OCI-LY7 (cell line): ENCODE measurements around the gene SRXN1. TPM values are rescaled to one million over a fixed set of nuclear protein-coding genes. Genes with fewer than 3 reads are reported as not detected.

Experiments used
- BruUV-seq: library from RNA; stranded (reverse); fragments of 400-500 nt; replicated peaks from 2 replicates; lab custom pipeline; 2021; lab: Mats Ljungman, UMichigan
- CTCF ChIA-PET: fragments of 300-600 bp; sonication (Branson Sonifier 250); formaldehyde crosslinking; loops from one replicate; lab custom pipeline; 2022; ENCODE audit warnings: antibody characterized with exemption; ENCODE audit not compliant: unreplicated experiment; lab: Charles Lee
- POLR2A ChIA-PET: fragments of 300-600 bp; sonication (Branson Sonifier 250); formaldehyde crosslinking; loops from one replicate; lab custom pipeline; 2022; ENCODE audit warnings: antibody characterized with exemption; lab: Charles Lee
- DNase-seq: peaks from one replicate; pipeline ENCODE4 v3.0.0-alpha.2; 2015; ENCODE audit warnings: low spot score
- H2AFZ ChIP-seq: fragments of 200-600 bp; sonication (generic), shearing (Covaris generic); 2 replicates; pipeline ENCODE4 v1.6.1; 2014; ENCODE audit warnings: mild to moderate bottlenecking, antibody characterized with exemption, low read length, moderate library complexity
- H3K27ac ChIP-seq: fragments of 200-600 bp; sonication (generic); 2 replicates; pipeline ENCODE4 v1.5.1; 2014; ENCODE audit warnings: mixed run types, low read depth, mild to moderate bottlenecking, moderate library complexity, low read length, inconsistent platforms; ENCODE audit not compliant: poor library complexity, severe bottlenecking
- H3K36me3 ChIP-seq: fragments of 200-600 bp; sonication (generic); 2 replicates; pipeline ENCODE4 v1.6.1; 2014; ENCODE audit warnings: mild to moderate bottlenecking, antibody characterized with exemption, low read length, moderate library complexity, mixed read lengths; ENCODE audit not compliant: insufficient read depth
- H3K4me1 ChIP-seq: fragments of 200-600 bp; sonication (generic); 2 replicates; pipeline ENCODE4 v1.5.1; 2014; ENCODE audit warnings: mild to moderate bottlenecking, low read length; ENCODE audit not compliant: insufficient read depth, poor library complexity, severe bottlenecking
- H3K4me2 ChIP-seq: fragments of 200-600 bp; sonication (generic); 2 replicates; pipeline ENCODE4 v1.6.1; 2014; ENCODE audit warnings: mild to moderate bottlenecking, low read length
- H3K4me3 ChIP-seq: fragments of 200-600 bp; sonication (generic); 2 replicates; pipeline ENCODE4 v1.5.1; 2014; ENCODE audit warnings: mild to moderate bottlenecking, low read depth, low read length; ENCODE audit not compliant: poor library complexity, severe bottlenecking
- H3K79me2 ChIP-seq: fragments of 200-600 bp; sonication (generic); 2 replicates; pipeline ENCODE4 v1.6.1; 2016; ENCODE audit warnings: low read depth, mild to moderate bottlenecking, low read length, moderate library complexity, mixed read lengths; ENCODE audit not compliant: insufficient read depth
- H3K9me2 ChIP-seq: fragments of 200-600 bp; sonication (generic); 2 replicates; pipeline ENCODE4 v1.6.1; 2016; ENCODE audit warnings: mild to moderate bottlenecking, low read length, mixed read lengths; ENCODE audit not compliant: insufficient read depth
- H3K9me3 ChIP-seq: fragments of 200-600 bp; sonication (generic); 2 replicates; pipeline ENCODE4 v1.6.1; 2014; ENCODE audit warnings: mild to moderate bottlenecking, mixed run types, low read length, mixed read lengths
- H4K20me1 ChIP-seq: fragments of 200-600 bp; sonication (generic); 2 replicates; pipeline ENCODE4 v1.6.1; 2014; ENCODE audit warnings: mild to moderate bottlenecking, antibody characterized with exemption, low read length, moderate library complexity, mixed read lengths; ENCODE audit not compliant: insufficient read depth
- EZH2phosphoT487 ChIP-seq: fragments of 200-600 bp; sonication (generic); IDR thresholded peaks from 2 replicates; pipeline ENCODE4 v1.6.1; 2018; ENCODE audit warnings: low read depth, borderline replicate concordance, mild to moderate bottlenecking, mixed run types, antibody characterized with exemption, low read length, moderate library complexity, mixed read lengths
- intact Hi-C: fragments of 100-400 bp; cut with micrococcal nuclease; formaldehyde crosslinking; loops from one replicate; pipeline ENCODE4 v1.10.0; 2022; ENCODE audit not compliant: unreplicated experiment
- total RNA-seq, 2 experiments: library from RNA; depleted of rRNA in 1 of 2; stranded (reverse); fragments of >200 nt in 1 of 2; shearing (Covaris generic) in 1 of 2; gene quantifications; 2 replicates each; pipeline ENCODE4 v1.2.3, GENCODE V29; 2014 to 2022
- TF ChIP-seq, protein P1 (sequence below): fragments of 200-600 bp; sonication (generic); conservative IDR thresholded peaks from 2 replicates; pipeline ENCODE4 v1.5.1; 2014; ENCODE audit warnings: mild to moderate bottlenecking, antibody characterized with exemption, low read length, moderate library complexity, mixed read lengths

The SRXN1 gene
- total RNA-seq, 2 experiments from 2014 or later = 18.6 to 19.8 TPM

DNA sequence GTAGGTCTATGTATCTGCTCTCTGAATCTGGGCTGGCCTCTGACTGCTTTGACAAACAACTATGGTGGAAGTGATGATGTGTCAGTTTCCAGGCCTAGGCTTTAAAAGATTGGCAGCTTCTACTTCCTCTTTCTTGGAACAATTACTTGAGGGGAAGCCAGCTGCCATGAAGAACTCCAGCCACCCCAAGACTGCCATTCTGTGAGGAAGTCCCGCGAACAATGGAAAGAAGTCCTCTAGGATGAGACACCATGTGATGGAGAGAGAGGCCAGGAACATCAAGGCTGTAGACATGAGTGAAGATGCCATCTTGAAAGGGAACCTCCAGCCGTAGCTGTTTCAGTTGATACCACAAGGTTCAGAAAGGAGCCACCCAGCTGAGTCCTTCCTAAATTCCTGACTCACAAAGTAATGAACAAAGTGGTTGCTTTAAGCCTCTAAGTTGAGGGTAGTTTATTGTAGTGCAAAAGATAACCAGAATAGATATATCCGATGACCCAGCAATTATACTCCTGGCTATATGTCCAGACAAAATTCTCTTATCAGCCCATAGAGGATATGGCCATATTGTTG is 27.6 kb downstream of the SRXN1 start:
- Histone ChIP-seq H3K9me2 (no peaks in the 10 kb centered on the region), H3K27ac (no peak overlapping the region), H3K9me3 (no peaks in the 10 kb centered on the region), H2AFZ (no peak overlapping the region), H4K20me1 (no peaks in the 10 kb centered on the region), H3K36me3 (no peaks in the 10 kb centered on the region), H3K4me3 (no peak overlapping the region), H3K4me2 (no peak overlapping the region), H3K79me2 (no peaks in the 10 kb centered on the region), H3K4me1 (no peaks in the 10 kb centered on the region)
- intact Hi-C loops = no loop called here
- DNase-seq = peak; percentile 13
- POLR2A ChIA-PET = no interaction called here
- TF ChIP-seq EZH2phosphoT487 = no peak
- TF ChIP-seq, protein P1, sequence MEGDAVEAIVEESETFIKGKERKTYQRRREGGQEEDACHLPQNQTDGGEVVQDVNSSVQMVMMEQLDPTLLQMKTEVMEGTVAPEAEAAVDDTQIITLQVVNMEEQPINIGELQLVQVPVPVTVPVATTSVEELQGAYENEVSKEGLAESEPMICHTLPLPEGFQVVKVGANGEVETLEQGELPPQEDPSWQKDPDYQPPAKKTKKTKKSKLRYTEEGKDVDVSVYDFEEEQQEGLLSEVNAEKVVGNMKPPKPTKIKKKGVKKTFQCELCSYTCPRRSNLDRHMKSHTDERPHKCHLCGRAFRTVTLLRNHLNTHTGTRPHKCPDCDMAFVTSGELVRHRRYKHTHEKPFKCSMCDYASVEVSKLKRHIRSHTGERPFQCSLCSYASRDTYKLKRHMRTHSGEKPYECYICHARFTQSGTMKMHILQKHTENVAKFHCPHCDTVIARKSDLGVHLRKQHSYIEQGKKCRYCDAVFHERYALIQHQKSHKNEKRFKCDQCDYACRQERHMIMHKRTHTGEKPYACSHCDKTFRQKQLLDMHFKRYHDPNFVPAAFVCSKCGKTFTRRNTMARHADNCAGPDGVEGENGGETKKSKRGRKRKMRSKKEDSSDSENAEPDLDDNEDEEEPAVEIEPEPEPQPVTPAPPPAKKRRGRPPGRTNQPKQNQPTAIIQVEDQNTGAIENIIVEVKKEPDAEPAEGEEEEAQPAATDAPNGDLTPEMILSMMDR = no peak
- CTCF ChIA-PET = interaction anchor here (1.0 kb wide), 1 partner anchor 63 kb away, joined by 3 read pairs; no protein-coding TSS in a partner anchor
- BruUV-seq = no TSS peak

GRCh38 chr20:623704-624103 is 29.3 kb downstream of the SRXN1 start:
- TF ChIP-seq, protein P1 = no peak
- Histone ChIP-seq H3K9me2 (no peaks in the 10 kb centered on the region), H3K4me2 (no peak overlapping the region), H3K27ac (no peak overlapping the region), H2AFZ (no peak overlapping the region), H3K4me1 (no peaks in the 10 kb centered on the region), H4K20me1 (no peaks in the 10 kb centered on the region), H3K79me2 (no peaks in the 10 kb centered on the region), H3K9me3 (no peaks in the 10 kb centered on the region), H3K36me3 (no peaks in the 10 kb centered on the region), H3K4me3 (no peak overlapping the region)
- no TSS peak for BruUV-seq
- ChIA-PET POLR2A (no interaction called here), CTCF (no interaction called here)
- intact Hi-C loops = no loop called here
- no peak for DNase-seq

DNA sequence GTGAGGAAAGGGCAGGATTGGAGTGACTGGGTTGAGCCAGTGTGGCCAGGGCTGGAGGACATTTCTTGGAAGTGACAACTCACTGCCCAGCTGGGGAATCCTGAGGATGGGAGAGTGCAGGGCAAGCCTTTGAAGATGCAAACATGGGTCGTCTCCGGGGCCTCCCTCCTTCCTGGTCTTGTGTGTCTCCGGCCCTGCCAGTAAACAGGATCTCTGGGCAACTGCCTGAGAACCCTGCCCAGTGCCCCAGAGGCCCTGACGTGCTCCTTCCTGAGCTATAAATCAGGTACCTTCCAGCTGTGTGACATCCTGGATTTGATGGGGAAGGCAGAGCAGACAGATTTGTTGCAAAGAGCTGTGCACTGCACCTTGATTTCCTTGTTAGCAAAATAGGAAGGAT is 30.0 kb downstream of the SRXN1 start:
- Histone ChIP-seq H3K9me3 (no peaks in the 10 kb centered on the region), H3K4me2 (no peak overlapping the region), H4K20me1 (no peaks in the 10 kb centered on the region), H3K4me3 (no peak overlapping the region), H2AFZ (no peak overlapping the region), H3K4me1 (no peaks in the 10 kb centered on the region), H3K79me2 (no peaks in the 10 kb centered on the region), H3K36me3 (no peaks in the 10 kb centered on the region), H3K9me2 (no peaks in the 10 kb centered on the region), H3K27ac (no peak overlapping the region)
- BruUV-seq = no TSS peak
- intact Hi-C loops = no loop called here
- ChIA-PET POLR2A (no interaction called here), CTCF (interaction anchor here (0.7 kb wide), 1 partner anchor 19 kb away, joined by 9 read pairs; no protein-coding TSS in a partner anchor)
- TF ChIP-seq, protein P1 = no peak
- TF ChIP-seq EZH2phosphoT487 = no peak
- DNase-seq = no peak
